ENCODE data around the gene KRTAP12-1.

DNA sequence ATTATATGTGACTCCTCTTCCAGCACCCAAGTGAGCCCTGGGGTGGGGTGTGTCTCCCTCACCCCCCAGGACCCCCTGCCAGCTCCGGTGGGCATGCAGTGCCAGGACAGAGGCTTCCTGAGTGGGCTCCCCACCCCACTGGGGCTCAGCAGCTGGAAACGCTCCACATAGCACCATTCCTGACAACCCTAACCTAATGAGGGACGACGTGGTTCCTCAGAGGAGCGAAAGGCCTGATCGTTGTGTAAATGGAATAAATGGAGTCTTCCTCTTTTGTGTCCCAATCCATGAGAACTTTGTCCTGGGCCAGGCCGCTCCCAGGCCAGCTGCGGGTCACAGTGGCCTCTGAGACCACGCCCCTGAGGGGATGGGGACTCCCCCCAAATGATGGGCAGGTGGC lies 31.2 kb upstream of the KRTAP12-1 start:
- TF ChIP-seq, protein P1, sequence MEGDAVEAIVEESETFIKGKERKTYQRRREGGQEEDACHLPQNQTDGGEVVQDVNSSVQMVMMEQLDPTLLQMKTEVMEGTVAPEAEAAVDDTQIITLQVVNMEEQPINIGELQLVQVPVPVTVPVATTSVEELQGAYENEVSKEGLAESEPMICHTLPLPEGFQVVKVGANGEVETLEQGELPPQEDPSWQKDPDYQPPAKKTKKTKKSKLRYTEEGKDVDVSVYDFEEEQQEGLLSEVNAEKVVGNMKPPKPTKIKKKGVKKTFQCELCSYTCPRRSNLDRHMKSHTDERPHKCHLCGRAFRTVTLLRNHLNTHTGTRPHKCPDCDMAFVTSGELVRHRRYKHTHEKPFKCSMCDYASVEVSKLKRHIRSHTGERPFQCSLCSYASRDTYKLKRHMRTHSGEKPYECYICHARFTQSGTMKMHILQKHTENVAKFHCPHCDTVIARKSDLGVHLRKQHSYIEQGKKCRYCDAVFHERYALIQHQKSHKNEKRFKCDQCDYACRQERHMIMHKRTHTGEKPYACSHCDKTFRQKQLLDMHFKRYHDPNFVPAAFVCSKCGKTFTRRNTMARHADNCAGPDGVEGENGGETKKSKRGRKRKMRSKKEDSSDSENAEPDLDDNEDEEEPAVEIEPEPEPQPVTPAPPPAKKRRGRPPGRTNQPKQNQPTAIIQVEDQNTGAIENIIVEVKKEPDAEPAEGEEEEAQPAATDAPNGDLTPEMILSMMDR (IDR thresholded peaks at IDR 0.05), result no peak
- TF ChIP-seq POLR2A (IDR thresholded peaks at IDR 0.05), result no peak

Data from testis (tissue), 2 donors.